ENCODE measurements around the gene GREM2. TPM values are rescaled to one million over a fixed set of nuclear protein-coding genes. Genes with fewer than 3 reads are reported as not detected.

Gene GREM2
- total and polyA plus RNA-seq, 2 of the 4 experiments (the other 2 are of a cell fraction): 3.0 to 14.2 TPM

- intact Hi-C loops (cut with micrococcal nuclease): no loop called here
- no peak overlapping the region for H4K5ac ChIP-seq (ENCODE audit: low read depth, low read length)
- H2BK15ac ChIP-seq (ENCODE audit: low read depth, low read length): no peak overlapping the region
- no peak overlapping the region for H2BK20ac ChIP-seq (ENCODE audit: low read depth, low read length)
- 73% methylated on average over 2 of the region's 8 CpGs; no CpG with 5 or more reads in 1 of the 2 experiments for WGBS, 2 experiments (ENCODE audit: extremely low coverage in 2 of 2, insufficient read length in 1 of 2)
- dilution Hi-C loops (cut with HindIII; ENCODE audit: low sequenced_read_pairs, unreplicated experiment): no loop called here
- no TSS peak for BruUV-seq (replicated peaks)
- no peak overlapping the region for H4K8ac ChIP-seq (ENCODE audit: low read depth in 2 of 2, low read length in 2 of 2)
- no peaks in the 10 kb centered on the region; the same call in 1 of the 2 replicates for H3K27me3 ChIP-seq (ENCODE audit: control insufficient read depth, insufficient read depth, low read length)
- no peaks in the 10 kb centered on the region for H3K9me3 ChIP-seq (ENCODE audit: control insufficient read depth, insufficient read depth, low read length)
- no peak overlapping the region for H3K18ac ChIP-seq (ENCODE audit: low read depth, low read length)
- no peaks in the 10 kb centered on the region for H3K36me3 ChIP-seq (ENCODE audit: control insufficient read depth, insufficient read depth, low read length)
- no peak for DNase-seq
- H2AK5ac ChIP-seq (ENCODE audit: low read depth, low read length): no peak overlapping the region; the same call in 1 of the 2 replicates
- H3K4me1 ChIP-seq (ENCODE audit: control insufficient read depth, insufficient read depth, low read length): no peaks in the 10 kb centered on the region; the same call in 1 of the 2 replicates
- H3K9me1 ChIP-seq (ENCODE audit: insufficient read depth, low read length): no peaks in the 10 kb centered on the region
- ChIA-PET CTCF (no interaction called here), POLR2A (ENCODE audit: unreplicated experiment) (no interaction called here)
- no peak overlapping the region for H3K27ac ChIP-seq (ENCODE audit: insufficient read depth, low read length)
- H2BK120ac ChIP-seq (ENCODE audit: low read depth, low read length): no peak overlapping the region
- no peak overlapping the region for H2AFZ ChIP-seq (replicated peaks; ENCODE audit: low read length, poor library complexity)
- no peaks in the 10 kb centered on the region for H4K20me1 ChIP-seq (ENCODE audit: insufficient read depth, low read length)
- no peaks in the 10 kb centered on the region for H3K79me1 ChIP-seq (ENCODE audit: low read depth in 1 of 2, low read length in 2 of 2)
- in situ Hi-C loops (cut with MboI; ENCODE audit: low sequenced_read_pairs): no loop called here
- no peak for ATAC-seq (ENCODE audit: low read depth)
- no peak overlapping the region for H3K23ac ChIP-seq (ENCODE audit: low read depth, low read length)
- no peak overlapping the region for H3K4me3 ChIP-seq (ENCODE audit: insufficient read depth, low read depth, low read length)
- no peak overlapping the region for H3K4me2 ChIP-seq (ENCODE audit: low read depth, low read length)
- H2AK9ac ChIP-seq (replicated peaks; ENCODE audit: low read depth, low read length, poor library complexity): no peak overlapping the region
- H3K56ac ChIP-seq (ENCODE audit: extremely low read depth, insufficient read depth, low read length): no peak overlapping the region
- H4K91ac ChIP-seq (ENCODE audit: insufficient read depth, low read depth, low read length): no peak overlapping the region
- no peak overlapping the region for H3K14ac ChIP-seq (replicated peaks; ENCODE audit: low read depth, low read length)
- no peak overlapping the region for H3K4ac ChIP-seq (ENCODE audit: low read depth, low read length)
- TF ChIP-seq CEBPB (IDR thresholded peaks at IDR 0.05; ENCODE audit: low read depth, low read length) (no peak), MAFK (IDR thresholded peaks at IDR 0.05; ENCODE audit: low read depth, low read length) (no peak), ELK1 (IDR thresholded peaks at IDR 0.05; ENCODE audit: borderline replicate concordance, low read depth, low read length) (no peak), CTCF (conservative IDR thresholded peaks at IDR 0.05; ENCODE audit: low read depth, low read length) (no peak), RAD21 (IDR thresholded peaks at IDR 0.05; ENCODE audit: low read length) (no peak), SMC3 (IDR thresholded peaks at IDR 0.05; ENCODE audit: low read depth, low read length) (no peak), NFE2L2 (IDR thresholded peaks at IDR 0.05; ENCODE audit: low read depth, low read length) (no peak), RCOR1 (IDR thresholded peaks at IDR 0.05; ENCODE audit: insufficient replicate concordance, low read length) (no peak), MXI1 (IDR thresholded peaks at IDR 0.05; ENCODE audit: borderline replicate concordance, low read depth, low read length) (no peak), CHD1 (IDR thresholded peaks at IDR 0.05; ENCODE audit: low read depth, low read length) (no peak), FOS (IDR thresholded peaks at IDR 0.05; ENCODE audit: low read depth, low read length) (no peak), USF2 (IDR thresholded peaks at IDR 0.05; ENCODE audit: low read depth, low read length) (no peak), MAZ (IDR thresholded peaks at IDR 0.05; ENCODE audit: borderline replicate concordance, low read depth, low read length) (no peak), POLR2A (IDR thresholded peaks at IDR 0.05; ENCODE audit: low read depth, low read length) (no peak), RFX5 (IDR thresholded peaks at IDR 0.05; ENCODE audit: low read depth, low read length) (no peak), BHLHE40 (IDR thresholded peaks at IDR 0.05; ENCODE audit: low read depth, low read length) (no peak)
- H2BK5ac ChIP-seq (ENCODE audit: low read depth, low read length, poor library complexity, severe bottlenecking): no peak overlapping the region
- H3K9ac ChIP-seq (ENCODE audit: low read depth, low read length): no peak overlapping the region
Observed at GRCh38 chr1:240652549-240652948, 40.6 kb upstream of the GREM2 start.

All from IMR-90 (cell line).